HepG2 (cell line): ENCODE data around the gene ELP6. TPM values are rescaled to one million over a fixed set of nuclear protein-coding genes. Genes with fewer than 3 reads are reported as not detected.

Source experiments
- ARNT ChIP-seq: fragments of 450-650 bp; IDR thresholded peaks from 2 replicates; pipeline ENCODE4 v1.6.1; 2017
- ELF3 ChIP-seq: IDR thresholded peaks from 2 replicates; pipeline ENCODE4 v1.6.1; 2016; ENCODE audit warnings: missing genetic modification reagents, missing compliant biosample characterization
- FIP1L1 ChIP-seq: fragments of 200-400 bp; formaldehyde crosslinking; IDR thresholded peaks from 2 replicates; pipeline ENCODE4 v1.6.1; 2018; ENCODE audit warnings: low read depth, mild to moderate bottlenecking, low read length, moderate library complexity, borderline replicate concordance; ENCODE audit not compliant: insufficient read depth
- HNF1B ChIP-seq: sonication (generic); formaldehyde crosslinking; IDR thresholded peaks from 2 replicates; pipeline ENCODE4 v1.5.1; 2020; ENCODE audit warnings: mild to moderate bottlenecking, moderate library complexity, missing genetic modification reagents
- HOXD1 ChIP-seq: sonication (generic); formaldehyde crosslinking; IDR thresholded peaks from 2 replicates; pipeline ENCODE4 v1.5.0; 2020; ENCODE audit warnings: missing genetic modification reagents
- IKZF5 ChIP-seq: IDR thresholded peaks from 2 replicates; pipeline ENCODE4 v1.6.1; 2018; ENCODE audit warnings: missing genetic modification reagents, mild to moderate bottlenecking, missing compliant biosample characterization
- KDM4B ChIP-seq: sonication (generic); formaldehyde crosslinking; IDR thresholded peaks from 2 replicates; pipeline ENCODE4 v1.4.0; 2020; ENCODE audit warnings: missing genetic modification reagents
- NFAT5 ChIP-seq: sonication (generic); formaldehyde crosslinking; IDR thresholded peaks from 2 replicates; pipeline ENCODE4 v1.4.0; 2020; ENCODE audit warnings: missing genetic modification reagents
- NR2F6 ChIP-seq, 2 experiments: IDR thresholded peaks; 2 replicates each; pipeline ENCODE4 v1.6.1; 2016; ENCODE audit warnings: antibody characterized with exemption in 1 of 2, mild to moderate bottlenecking in 1 of 2
- PCBP1 ChIP-seq: fragments of 200-400 bp; formaldehyde crosslinking; IDR thresholded peaks from 2 replicates; pipeline ENCODE4 v1.6.1; 2017; ENCODE audit warnings: mild to moderate bottlenecking, low read depth, low read length, borderline replicate concordance
- RARA ChIP-seq: IDR thresholded peaks from 2 replicates; pipeline ENCODE4 v1.6.1; 2016; ENCODE audit warnings: missing genetic modification reagents, missing compliant biosample characterization
- REXO4 ChIP-seq: sonication (generic); formaldehyde crosslinking; IDR thresholded peaks from 2 replicates; pipeline ENCODE4 v1.8.0; 2022; ENCODE audit warnings: missing genetic modification reagents, mild to moderate bottlenecking, borderline replicate concordance
- SMC3 ChIP-seq: IDR thresholded peaks from 2 replicates; pipeline ENCODE4 v1.6.1; 2011; ENCODE audit warnings: low read length, improper control_type of control experiment
- SRY ChIP-seq: sonication (generic); formaldehyde crosslinking; IDR thresholded peaks from 2 replicates; pipeline ENCODE4 v1.8.0; 2022; ENCODE audit warnings: mild to moderate bottlenecking, missing genetic modification reagents
- SYNCRIP ChIP-seq: fragments of 200-400 bp; formaldehyde crosslinking; IDR thresholded peaks from 2 replicates; pipeline ENCODE4 v1.6.1; 2018; ENCODE audit warnings: mild to moderate bottlenecking, low read depth, low read length; ENCODE audit not compliant: insufficient read depth
- ZNF652 ChIP-seq: IDR thresholded peaks from 2 replicates; pipeline ENCODE4 v1.6.1; 2016; ENCODE audit warnings: low read depth, borderline replicate concordance
- ZNF672 ChIP-seq: sonication (generic); formaldehyde crosslinking; IDR thresholded peaks from 2 replicates; pipeline ENCODE4 v1.8.1; 2022; ENCODE audit warnings: missing genetic modification reagents
- polyA plus RNA-seq, 8 experiments: library from polyadenylated mRNA; depleted of rRNA in 3 of 8; stranded (reverse) in 7 of 8; unstranded in 1 of 8; fragments of >200 nt; fragmentation: Illumina TruSeq in 4 of 8; extraction: Trizol in 4 of 8; gene quantifications; 2 replicates each; pipeline versions ENCODE4 v1.2.1 to v1.2.3, GENCODE V29; 2011 to 2016; ENCODE audit warnings: low read depth in 4 of 8, missing spikeins in 1 of 8, mixed read lengths in 1 of 8; ENCODE audit not compliant: insufficient read depth in 1 of 8
- total RNA-seq, 5 experiments: library from RNA; depleted of rRNA; stranded (reverse); fragments of >200 nt; fragmentation: Illumina TruSeq; extraction: Trizol; gene quantifications; 2 replicates each; pipeline ENCODE4 v1.2.3, GENCODE V29; 2016; ENCODE audit warnings: low read depth in 1 of 5
- TF ChIP-seq, protein P1 (sequence below): sonication (generic); formaldehyde crosslinking; IDR thresholded peaks from 2 replicates; pipeline ENCODE4 v1.8.0; 2022; ENCODE audit warnings: mild to moderate bottlenecking, missing genetic modification reagents, borderline replicate concordance
- TF ChIP-seq, protein P2 (sequence below): sonication (generic); formaldehyde crosslinking; IDR thresholded peaks from 2 replicates; pipeline ENCODE4 v1.5.0; 2020; ENCODE audit warnings: missing genetic modification reagents

The ELP6 gene
- total and polyA plus RNA-seq, 2 of the 13 experiments (the other 11 are each of a cell fraction or from before 2014, with no cell fraction given): 45.0 to 49.3 TPM

DNA sequence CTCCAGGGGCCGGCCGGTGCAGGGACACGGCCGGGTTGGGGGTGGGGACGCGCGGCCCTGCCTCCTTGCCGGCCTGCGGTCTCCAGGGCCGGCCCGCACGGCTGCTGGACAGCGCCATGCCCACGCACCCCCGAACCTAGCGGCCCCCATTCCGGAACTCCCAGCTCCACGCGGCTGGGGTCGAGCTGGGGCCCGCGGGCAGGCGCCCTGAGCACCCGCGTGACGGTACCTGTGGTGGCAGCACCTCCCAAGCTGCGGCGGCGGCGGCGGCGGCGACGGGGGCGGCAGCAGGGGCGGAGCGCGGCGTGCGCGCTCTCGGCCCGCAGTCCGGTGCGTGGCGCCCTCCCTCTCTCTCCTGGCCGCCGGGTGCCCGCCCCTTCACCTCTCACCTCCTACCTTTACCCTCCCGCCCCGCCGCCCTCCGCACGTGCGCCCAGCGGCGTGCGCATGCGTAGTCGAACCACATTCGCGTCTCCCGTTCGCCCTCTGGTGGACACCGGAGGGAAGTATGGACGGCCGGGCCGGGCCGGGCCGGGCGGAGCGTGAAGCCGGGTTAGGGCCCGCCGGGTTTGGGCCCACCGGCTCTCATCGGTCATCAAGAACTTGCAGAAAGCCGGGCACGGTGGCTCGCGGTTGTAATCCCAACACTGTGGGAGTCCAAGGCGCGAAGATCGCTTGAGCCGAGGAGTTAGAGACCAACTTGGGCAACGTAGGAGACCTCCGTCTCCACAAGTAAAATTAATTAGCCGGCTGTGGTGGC is 37.8 kb downstream of the ELP6 start, which contains the start of gene SCAP (continued):
- TF ChIP-seq NFAT5 (CRISPR knock-in tag) (0 out of 2 replicates have a peak, but pooled peaks have one; percentile 32), SRY (CRISPR knock-in tag) (0 out of 2 replicates have a peak, but pooled peaks have one; percentile 34), SYNCRIP (no peak), ELF3 (CRISPR knock-in tag) (peak; percentile 59; the same call in 1 of the 2 replicates), HNF1B (peak; percentile 86), NR2F6 (IDR thresholded peaks at IDR 0.05) (peak; percentile 85), NR2F6 (CRISPR knock-in tag; IDR thresholded peaks at IDR 0.05) (peak; percentile 98), IKZF5 (CRISPR knock-in tag) (peak; percentile 80; the same call in 1 of the 2 replicates), HOXD1 (CRISPR knock-in tag) (peak; percentile 25), ZNF652 (CRISPR knock-in tag) (no peak), ARNT (no peak), PCBP1 (0 out of 2 replicates have a peak, but pooled peaks have one; percentile 85), REXO4 (CRISPR knock-in tag) (0 out of 2 replicates have a peak, but pooled peaks have one; percentile 42), RARA (peak; percentile 91), KDM4B (peak; percentile 90), ZNF672 (CRISPR knock-in tag) (no peak), SMC3 (peak; percentile 45), FIP1L1 (no peak)
- TF ChIP-seq, protein P1, sequence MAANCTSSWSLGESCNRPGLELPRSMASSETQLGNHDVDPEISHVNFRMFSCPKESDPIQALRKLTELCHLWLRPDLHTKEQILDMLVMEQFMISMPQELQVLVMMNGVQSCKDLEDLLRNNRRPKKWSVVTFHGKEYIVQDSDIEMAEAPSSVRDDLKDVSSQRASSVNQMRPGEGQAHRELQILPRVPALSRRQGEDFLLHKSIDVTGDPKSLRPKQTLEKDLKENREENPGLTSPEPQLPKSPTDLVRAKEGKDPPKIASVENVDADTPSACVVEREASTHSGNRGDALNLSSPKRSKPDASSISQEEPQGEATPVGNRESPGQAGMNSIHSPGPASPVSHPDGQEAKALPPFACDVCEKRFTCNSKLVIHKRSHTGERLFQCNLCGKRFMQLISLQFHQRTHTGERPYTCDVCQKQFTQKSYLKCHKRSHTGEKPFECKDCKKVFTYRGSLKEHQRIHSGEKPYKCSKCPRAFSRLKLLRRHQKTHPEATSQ (CRISPR knock-in tag): peak; percentile 68; the same call in 1 of the 2 replicates
- TF ChIP-seq, protein P2, sequence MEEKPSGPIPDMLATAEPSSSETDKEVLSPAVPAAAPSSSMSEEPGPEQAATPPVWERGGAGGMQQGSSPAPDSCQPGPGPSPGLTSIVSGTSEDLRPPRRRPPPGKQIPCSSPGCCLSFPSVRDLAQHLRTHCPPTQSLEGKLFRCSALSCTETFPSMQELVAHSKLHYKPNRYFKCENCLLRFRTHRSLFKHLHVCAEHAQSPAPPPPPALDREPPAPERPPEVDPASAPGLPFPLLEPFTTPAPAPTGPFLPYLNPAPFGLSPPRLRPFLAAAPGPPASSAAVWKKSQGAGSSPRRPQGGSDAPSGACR (CRISPR knock-in tag): no peak; the same call in 1 of the 2 replicates
